HCT116 (cell line): ENCODE measurements around the gene SPEM3. TPM values are rescaled to one million over a fixed set of nuclear protein-coding genes. Genes with fewer than 3 reads are reported as not detected.

Experiments used
- ATAC-seq: fragments of 200-7000 bp; cut with Tn5 transposase; 2 replicates; pipeline ENCODE4 v1.9.1; 2020; ENCODE audit warnings: mild to moderate bottlenecking, moderate library complexity
- Bru-seq: library from RNA; stranded (reverse); fragments of 400-500 nt; gene quantifications from one replicate; lab custom pipeline; 2021; lab: Mats Ljungman, UMichigan
- BruChase-seq, 2 experiments: library from RNA; stranded (reverse); fragments of 400-500 nt; gene quantifications; one replicate each; lab custom pipeline; 2021; lab: Mats Ljungman, UMichigan
- BruUV-seq: library from RNA; stranded (reverse); fragments of 400-500 nt; replicated peaks from 2 replicates; lab custom pipeline; 2021; lab: Mats Ljungman, UMichigan
- CTCF ChIA-PET: fragments of 300-600 bp; sonication (Branson Sonifier 250); formaldehyde crosslinking; loops from one replicate; lab custom pipeline; 2021; ENCODE audit warnings: antibody characterized with exemption; lab: Charles Lee
- POLR2A ChIA-PET: fragments of 300-600, 350-600 bp; sonication (Branson Sonifier 250); formaldehyde crosslinking; loops from one replicate; lab custom pipeline; 2021; ENCODE audit warnings: antibody characterized with exemption; lab: Charles Lee
- RAD21 ChIA-PET, 2 experiments: fragments of 300-600 bp; sonication (Branson Sonifier 250); formaldehyde crosslinking; loops; one replicate each; lab custom pipeline; 2023; ENCODE audit warnings: low total read pairs in 2 of 2; ENCODE audit not compliant: uncharacterized antibody in 2 of 2, unreplicated experiment in 2 of 2, low non-redundant PET in 1 of 2; lab: Charles Lee
- DNase-seq: peaks from one replicate; pipeline ENCODE4 v3.0.0-alpha.2; 2010; ENCODE audit warnings: low read depth, low spot score
- H2AFZ ChIP-seq: fragments of 200-600 bp; shearing (Covaris generic), sonication (generic); 2 replicates; pipeline ENCODE4 v1.6.1; 2017; ENCODE audit warnings: low read depth, mixed run types, mixed read lengths, antibody characterized with exemption, low read length; ENCODE audit not compliant: poor library complexity, severe bottlenecking
- H3K27ac ChIP-seq: 2 replicates; pipeline ENCODE4 v1.5.1; 2012; ENCODE audit warnings: low read depth, low read length
- H3K27me3 ChIP-seq: fragments of 200-600 bp; sonication (generic); 2 replicates; pipeline ENCODE4 v1.6.1; 2016; ENCODE audit warnings: mixed run types, low read length, mixed read lengths; ENCODE audit not compliant: insufficient read depth
- H3K36me3 ChIP-seq, 2 experiments: fragments of 200-500 bp in 1 of 2; fragments of 200-600 bp in 1 of 2; sonication (Bioruptor generic) in 1 of 2; sonication (generic) in 1 of 2; 2 replicates each; pipeline versions ENCODE4 v1.5.1 to v1.6.1; 2014 to 2016; ENCODE audit warnings: low read length in 2 of 2, inconsistent platforms in 1 of 2, mixed read lengths in 1 of 2, mixed run types in 1 of 2; ENCODE audit not compliant: insufficient read depth in 2 of 2, control insufficient read depth in 1 of 2
- H3K4me1 ChIP-seq, 2 experiments: fragments of 200-600 bp in 1 of 2; sonication (generic) in 1 of 2; 2 replicates each; pipeline versions ENCODE4 v1.5.1 to v1.6.1; 2012 to 2017; ENCODE audit warnings: low read length in 2 of 2, inconsistent platforms in 1 of 2, mild to moderate bottlenecking in 1 of 2, mixed read lengths in 1 of 2, mixed run types in 1 of 2, moderate library complexity in 1 of 2; ENCODE audit not compliant: insufficient read depth in 2 of 2, control insufficient read depth in 1 of 2
- H3K4me2 ChIP-seq: fragments of 200-600 bp; sonication (generic); 2 replicates; pipeline ENCODE4 v1.6.1; 2017; ENCODE audit warnings: mixed run types, low read length, mixed read lengths
- H3K4me3 ChIP-seq, 2 experiments: fragments of 200-600 bp in 1 of 2; sonication (generic) in 1 of 2; replicated peaks in 1 of 2; 2 replicates each; pipeline ENCODE4 v1.5.1; 2011 to 2016; ENCODE audit warnings: low read length in 2 of 2, control low read depth in 1 of 2, low read depth in 1 of 2, mild to moderate bottlenecking in 1 of 2, mixed read lengths in 1 of 2, mixed run types in 1 of 2
- H3K79me2 ChIP-seq: fragments of 200-600 bp; sonication (generic); 2 replicates; pipeline ENCODE4 v1.6.1; 2017; ENCODE audit warnings: mild to moderate bottlenecking, mixed run types, low read length, moderate library complexity, mixed read lengths; ENCODE audit not compliant: insufficient read depth
- H3K9ac ChIP-seq: fragments of 200-600 bp; sonication (generic); 2 replicates; pipeline ENCODE4 v1.6.1; 2016; ENCODE audit warnings: low read length, mixed read lengths
- H3K9me2 ChIP-seq: fragments of 200-600 bp; sonication (generic), shearing (Covaris generic); 2 replicates; pipeline ENCODE4 v1.6.1; 2017; ENCODE audit warnings: mixed run types, mild to moderate bottlenecking, moderate library complexity; ENCODE audit not compliant: insufficient read depth
- H3K9me3 ChIP-seq, 2 experiments: fragments of 200-500 bp in 1 of 2; fragments of 200-600 bp in 1 of 2; sonication (Bioruptor generic) in 1 of 2; sonication (generic) in 1 of 2; 2 replicates each; pipeline ENCODE4 v1.6.1; 2014 to 2017; ENCODE audit warnings: low read length in 2 of 2, mixed read lengths in 2 of 2, inconsistent platforms in 1 of 2, low read depth in 1 of 2, mild to moderate bottlenecking in 1 of 2, mixed run types in 1 of 2, moderate library complexity in 1 of 2; ENCODE audit not compliant: control insufficient read depth in 1 of 2, insufficient read depth in 1 of 2
- H4K20me1 ChIP-seq: fragments of 200-600 bp; sonication (generic), shearing (Covaris generic); 2 replicates; pipeline ENCODE4 v1.6.1; 2017; ENCODE audit warnings: mixed run types, mild to moderate bottlenecking, moderate library complexity; ENCODE audit not compliant: insufficient read depth
- ATF3 ChIP-seq: IDR thresholded peaks from 2 replicates; pipeline ENCODE4 v1.6.1; 2012
- CBX3 ChIP-seq: IDR thresholded peaks from 2 replicates; pipeline ENCODE4 v1.6.1; 2012; ENCODE audit warnings: low read depth
- CEBPB ChIP-seq: IDR thresholded peaks from 2 replicates; pipeline ENCODE4 v1.6.1; 2012; ENCODE audit warnings: low read depth
- CTCF ChIP-seq, 3 experiments: fragments of 200-600 bp in 1 of 3; sonication (generic) in 1 of 3; IDR thresholded peaks in 2 of 3; conservative IDR thresholded peaks in 1 of 3; 2 replicates each; pipeline ENCODE4 v1.5.1; 2012 to 2017; ENCODE audit warnings: low read depth in 2 of 3, low read length in 2 of 3, antibody characterized with exemption in 1 of 3, borderline replicate concordance in 1 of 3, control low read depth in 1 of 3, mild to moderate bottlenecking in 1 of 3, mixed read lengths in 1 of 3, mixed run types in 1 of 3, moderate library complexity in 1 of 3; ENCODE audit not compliant: insufficient read depth in 1 of 3
- EGR1 ChIP-seq: IDR thresholded peaks from 2 replicates; pipeline ENCODE4 v1.6.1; 2012; ENCODE audit warnings: low read depth
- ELF1 ChIP-seq: IDR thresholded peaks from 2 replicates; pipeline ENCODE4 v1.6.1; 2012; ENCODE audit warnings: low read depth, borderline replicate concordance
- EZH2 ChIP-seq: fragments of 200-600 bp; sonication (generic); IDR thresholded peaks from 2 replicates; pipeline ENCODE4 v1.6.1; 2017; ENCODE audit warnings: antibody characterized with exemption, mixed run types
- FOSL1 ChIP-seq: IDR thresholded peaks from 2 replicates; pipeline ENCODE4 v1.6.1; 2012; ENCODE audit warnings: low read depth
- JUND ChIP-seq: IDR thresholded peaks from 2 replicates; pipeline ENCODE4 v1.6.1; 2012
- MAX ChIP-seq: IDR thresholded peaks from 2 replicates; pipeline ENCODE4 v1.6.1; 2012
- POLR2A ChIP-seq: IDR thresholded peaks from 2 replicates; pipeline ENCODE4 v1.7.0; 2011; ENCODE audit warnings: borderline replicate concordance; ENCODE audit not compliant: insufficient read depth, insufficient read length; ENCODE audit errors: extremely low read depth
- POLR2AphosphoS5 ChIP-seq: IDR thresholded peaks from 2 replicates; pipeline ENCODE4 v1.6.1; 2011; ENCODE audit warnings: mild to moderate bottlenecking, low read depth, low read length, moderate library complexity
- RAD21 ChIP-seq: IDR thresholded peaks from 2 replicates; pipeline ENCODE4 v1.6.1; 2012; ENCODE audit warnings: low read depth, mild to moderate bottlenecking
- SIN3A ChIP-seq: IDR thresholded peaks from 2 replicates; pipeline ENCODE4 v1.6.1; 2012; ENCODE audit warnings: low read depth
- SP1 ChIP-seq: IDR thresholded peaks from 2 replicates; pipeline ENCODE4 v1.6.1; 2012; ENCODE audit warnings: low read depth
- SRF ChIP-seq: IDR thresholded peaks from 2 replicates; pipeline ENCODE4 v1.6.1; 2012; ENCODE audit warnings: low read depth
- TCF7L2 ChIP-seq: IDR thresholded peaks from 2 replicates; pipeline ENCODE4 v1.7.0; 2011; ENCODE audit warnings: borderline replicate concordance, inconsistent platforms; ENCODE audit not compliant: insufficient read depth, insufficient read length; ENCODE audit errors: extremely low read depth
- YY1 ChIP-seq: IDR thresholded peaks from 2 replicates; pipeline ENCODE4 v1.6.1; 2011; ENCODE audit warnings: low read length, low read depth, moderate library complexity, mild to moderate bottlenecking; ENCODE audit not compliant: insufficient replicate concordance; ENCODE audit errors: extremely low read depth
- ZBTB33 ChIP-seq: IDR thresholded peaks from 2 replicates; pipeline ENCODE4 v1.6.1; 2011; ENCODE audit warnings: mild to moderate bottlenecking, low read length, moderate library complexity; ENCODE audit not compliant: insufficient replicate concordance; ENCODE audit errors: extremely low read depth
- ZNF274 ChIP-seq: fragments of 200-500 bp; sonication (Bioruptor generic); IDR thresholded peaks from 2 replicates; pipeline ENCODE4 v1.6.1; 2014; ENCODE audit warnings: mild to moderate bottlenecking, low read depth, low read length, inconsistent platforms
- intact Hi-C: fragments of 100-400 bp; cut with micrococcal nuclease; formaldehyde crosslinking; loops from 2 replicates; pipeline ENCODE4 v1.10.0; 2022
- long read RNA-seq: library from polyadenylated mRNA; unstranded; transcript quantifications from one replicate; pipeline ENCODE4 v2.0.0, GENCODE V29; 2021; ENCODE audit not compliant: unreplicated experiment
- polyA plus RNA-seq: library from polyadenylated mRNA; unstranded; fragments of >200 nt; gene quantifications from 2 replicates; pipeline ENCODE4 v1.2.1, GENCODE V29; 2012; ENCODE audit warnings: missing spikeins
- total RNA-seq: library from RNA; stranded (reverse); gene quantifications from one replicate; pipeline ENCODE4 v1.2.1, GENCODE V29; 2021; ENCODE audit not compliant: unreplicated experiment

Gene SPEM3
- total RNA-seq (not detected), Bru-seq, nascent RNA (not detected), BruChase-seq, experiment 1, labeled RNA remaining after a 6-hour chase (percentile 41 among the genes with signal in this experiment), BruChase-seq, experiment 2, labeled RNA remaining after a 2-hour chase (not detected)
- polyA plus RNA-seq = not detected in 2 replicates
- long read RNA-seq = 0 reads

- no TSS peak for BruUV-seq
- Histone ChIP-seq H3K27ac (no peak within 1 kb of the TSS), H3K9me3 (no peaks in the 10 kb centered on the region; a peak in 1 of 4 replicates), H3K9me2 (no peaks in the 10 kb centered on the region), H3K79me2 (no peaks in the 10 kb centered on the region), H3K27me3 (no peaks in the 10 kb centered on the region), H2AFZ (no peak within 1 kb of the TSS), H4K20me1 (no peaks in the 10 kb centered on the region), H3K4me1 (no peaks in the 10 kb centered on the region), H3K9ac (no peak within 1 kb of the TSS), H3K36me3 (no peaks in the 10 kb centered on the region), H3K4me2 (no peak within 1 kb of the TSS), H3K4me3 (no peak within 1 kb of the TSS)
- ATAC-seq (no peak), DNase-seq (no peak)
- POLR2A ChIA-PET = no interaction called here
- intact Hi-C loops = no loop called here
- RAD21 ChIA-PET = no interaction called here
- TF ChIP-seq MAX = no peak
- no peak for TF ChIP-seq JUND
- no peak for TF ChIP-seq FOSL1
- TF ChIP-seq ZBTB33 = no peak
- no peak for TF ChIP-seq CTCF (IDR thresholded peaks at IDR 0.05 in 2 of 3, conservative IDR thresholded peaks at IDR 0.05 in 1 of 3; ENCODE audit: borderline replicate concordance in 1 of 3, insufficient read depth in 1 of 3, low read depth in 2 of 3, low read length in 2 of 3)
- no peak for TF ChIP-seq YY1
- TF ChIP-seq SIN3A = no peak
- no peak for TF ChIP-seq ELF1
- TF ChIP-seq CEBPB = no peak
- no peak for TF ChIP-seq POLR2AphosphoS5
- TF ChIP-seq RAD21 = no peak
- TF ChIP-seq CBX3 = no peak
- TF ChIP-seq POLR2A = no peak
- TF ChIP-seq EGR1 = no peak
- TF ChIP-seq SP1 = no peak
- TF ChIP-seq SRF = no peak
- no peak for TF ChIP-seq ZNF274
- TF ChIP-seq TCF7L2 = no peak
- no peak for TF ChIP-seq ATF3
- no peak for TF ChIP-seq EZH2
- CTCF ChIA-PET = no interaction called here
Observed at GRCh38 chr17:7428557-7428956, at the start of gene SPEM3. SPEM3 (plus strand) TSS chr17:7428857; CDS start chr17:7428903, 46 bp downstream.
